BE2C (cell line): ENCODE measurements around the gene SLC35D3.
"Not testable (repeated sequence)": the region's sequence is repeated elsewhere in the genome, so short reads cannot be mapped to it uniquely, and the experiment has no call there.

Experiments
- DNase-seq: peaks from one replicate; pipeline ENCODE4 v3.0.0-alpha.2; 2020
- H3K27me3 ChIP-seq: fragments of 250-450 bp; sonication (Bioruptor Pico); 2 replicates; pipeline ENCODE4 v1.5.1; 2020; ENCODE audit warnings: mild to moderate bottlenecking
- H3K36me3 ChIP-seq: fragments of 250-450 bp; sonication (Bioruptor Pico); 2 replicates; pipeline ENCODE4 v1.5.1; 2020; ENCODE audit warnings: mild to moderate bottlenecking
- H3K4me1 ChIP-seq: fragments of 250-450 bp; sonication (Bioruptor Pico); 2 replicates; pipeline ENCODE4 v1.5.1; 2020
- H3K4me3 ChIP-seq: 2 replicates; pipeline ENCODE4 v1.5.1; 2011; ENCODE audit warnings: low read depth, low read length
- H3K9me3 ChIP-seq: fragments of 250-450 bp; sonication (Bioruptor Pico); 2 replicates; pipeline ENCODE4 v1.5.1; 2020
- CTCF ChIP-seq: IDR thresholded peaks from 2 replicates; pipeline ENCODE4 v1.5.1; 2012; ENCODE audit warnings: mild to moderate bottlenecking, low read depth, low read length

Gene SLC35D3

DNA sequence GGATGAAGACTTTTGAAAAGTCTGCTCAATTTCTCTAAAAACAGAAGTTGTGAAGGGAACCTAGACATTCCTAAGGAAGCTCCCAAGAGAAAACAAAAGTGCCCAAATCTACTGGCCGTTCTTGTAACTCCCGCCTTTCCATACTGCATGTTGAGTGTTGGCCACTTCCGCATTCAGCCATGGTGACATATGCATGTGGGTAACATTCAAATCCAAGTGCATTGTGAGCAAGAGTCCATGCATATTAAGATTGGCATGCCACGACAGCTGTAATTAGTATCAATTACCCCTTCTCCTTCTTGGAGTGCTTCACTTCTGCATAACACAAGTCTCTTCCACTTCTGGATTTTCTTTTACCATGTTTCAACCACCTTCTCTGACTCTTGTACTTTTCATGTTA lies 8.4 kb downstream of the SLC35D3 start:
- no peak for DNase-seq
- Histone ChIP-seq H3K36me3 (no peaks in the 10 kb centered on the region; the same call in 1 of the 2 replicates), H3K9me3 (no peaks in the 10 kb centered on the region), H3K27me3 (no peaks in the 10 kb centered on the region), H3K4me3 (no peak overlapping the region), H3K4me1 (no peaks in the 10 kb centered on the region)
- no peak for TF ChIP-seq CTCF

DNA sequence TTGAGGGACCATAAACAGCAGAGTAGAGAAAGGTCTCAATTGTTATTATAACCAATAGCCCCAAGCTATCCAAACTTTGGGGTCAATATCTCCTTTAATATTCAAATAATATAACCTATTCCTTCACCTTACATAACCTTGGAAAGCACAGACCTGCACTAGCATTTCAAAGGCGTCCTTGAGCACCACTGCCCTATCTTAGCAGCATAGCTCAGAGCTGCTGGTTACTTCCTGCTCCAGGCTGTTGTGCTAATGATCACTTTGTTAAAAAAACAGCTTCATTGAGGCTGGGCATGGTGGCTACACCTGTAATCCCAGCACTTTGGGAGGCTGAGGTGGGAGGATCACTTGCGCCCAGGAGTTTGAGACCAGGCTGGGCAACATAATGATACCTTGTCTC lies 10.5 kb downstream of the SLC35D3 start:
- no peak overlapping the region for H3K4me3 ChIP-seq
- peaks cover 3% of the 10 kb centered on the region; the same call in 1 of the 2 replicates for H3K4me1 ChIP-seq
- no peaks in the 10 kb centered on the region for H3K9me3 ChIP-seq
- no peak for DNase-seq
- H3K27me3 ChIP-seq = no peaks in the 10 kb centered on the region
- TF ChIP-seq CTCF = no peak
- no peaks in the 10 kb centered on the region; the same call in 1 of the 2 replicates for H3K36me3 ChIP-seq

GRCh38 chr6:136945072-136945471 lies 23.0 kb downstream of the SLC35D3 start:
- DNase-seq = no peak
- no peak overlapping the region for H3K4me3 ChIP-seq
- no peaks in the 10 kb centered on the region for H3K27me3 ChIP-seq
- no peak for TF ChIP-seq CTCF
- H3K36me3 ChIP-seq = no peaks in the 10 kb centered on the region; the same call in 1 of the 2 replicates
- peaks cover 9% of the 10 kb centered on the region for H3K4me1 ChIP-seq
- no peaks in the 10 kb centered on the region for H3K9me3 ChIP-seq

DNA sequence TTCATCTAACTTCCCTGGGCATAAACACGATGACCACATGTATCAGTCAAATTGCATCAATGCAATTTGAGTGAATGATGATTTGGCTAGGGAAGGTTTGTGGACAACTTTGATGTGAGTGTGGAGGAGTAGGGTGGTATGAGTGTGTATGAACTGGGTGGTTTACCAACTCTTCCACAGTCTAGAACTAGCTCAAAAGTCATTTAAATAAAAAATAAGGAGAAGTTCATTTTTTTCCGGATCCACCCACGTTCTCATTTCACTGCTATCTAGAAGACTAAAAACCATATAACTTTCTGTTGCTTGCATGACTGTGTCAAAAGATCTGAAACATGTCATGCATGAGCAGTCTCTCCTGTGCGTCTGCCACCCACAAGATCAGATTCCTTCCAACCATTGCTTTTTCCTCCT lies 23.6 kb downstream of the SLC35D3 start:
- Histone ChIP-seq H3K27me3 (no peaks in the 10 kb centered on the region), H3K36me3 (peaks cover under 1% of the 10 kb centered on the region; the same call in 1 of the 2 replicates)
- no peak for DNase-seq

DNA sequence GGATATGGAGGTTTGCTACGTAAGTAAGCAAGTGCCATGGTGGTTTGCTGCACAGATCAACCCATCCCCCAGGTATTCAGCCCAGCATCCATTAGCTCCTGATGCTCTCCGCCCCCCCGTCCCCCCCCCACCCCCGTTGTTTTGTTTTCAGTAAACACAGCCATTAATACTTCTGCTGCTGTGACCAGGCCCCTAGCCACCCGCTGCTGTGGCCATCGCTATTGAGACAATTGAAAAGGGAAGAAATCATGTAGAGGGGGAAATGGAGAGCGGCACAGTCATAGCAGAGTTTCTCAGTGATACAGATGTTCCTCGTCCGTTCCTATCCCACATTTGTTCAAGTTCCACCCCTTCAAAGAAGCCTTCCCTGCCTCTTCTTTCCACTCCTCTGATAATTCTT lies 24.9 kb downstream of the SLC35D3 start:
- no peak for TF ChIP-seq CTCF
- Histone ChIP-seq H3K4me3 (no peak overlapping the region), H3K4me1 (peaks cover 9% of the 10 kb centered on the region), H3K27me3 (no peaks in the 10 kb centered on the region), H3K36me3 (peaks cover 2% of the 10 kb centered on the region; the same call in 1 of the 2 replicates), H3K9me3 (no peaks in the 10 kb centered on the region)
- DNase-seq = no peak

More for the DNA sequence above, 23.6 kb downstream of the SLC35D3 start:
- no peak overlapping the region for H3K4me3 ChIP-seq
- no peak for TF ChIP-seq CTCF
- H3K9me3 ChIP-seq = no peaks in the 10 kb centered on the region
- peaks cover 9% of the 10 kb centered on the region for H3K4me1 ChIP-seq

DNA sequence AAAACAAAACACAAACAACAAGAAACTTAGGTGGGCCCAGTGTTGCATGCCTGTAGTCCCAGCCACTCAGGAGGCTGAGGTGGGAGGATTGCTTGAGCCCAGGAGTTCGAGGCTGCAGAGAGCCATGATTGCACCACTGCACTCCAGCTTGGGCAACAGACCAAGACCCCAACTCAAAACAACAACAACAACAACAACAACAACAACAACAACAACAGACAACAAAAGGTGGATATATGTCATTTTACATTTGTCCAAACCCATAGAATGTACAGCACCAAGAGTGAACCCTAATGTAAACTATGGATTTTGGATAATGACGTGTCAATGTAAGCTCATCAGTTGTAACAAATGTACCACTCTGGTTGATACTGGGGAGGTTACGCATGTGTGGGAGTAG lies 27.9 kb downstream of the SLC35D3 start:
- DNase-seq, H3K36me3 ChIP-seq, H3K27me3 ChIP-seq, H3K4me3 ChIP-seq, H3K9me3 ChIP-seq: not testable (repeated sequence)
- H3K4me1 ChIP-seq = peaks cover 28% of the 10 kb centered on the region
